H1 (cell line): ENCODE measurements around the gene UMODL1. TPM values are rescaled to one million over a fixed set of nuclear protein-coding genes. Genes with fewer than 3 reads are reported as not detected.

Experiments
- CHD1 ChIP-seq: IDR thresholded peaks from 2 replicates; pipeline ENCODE4 v1.6.1; 2012; ENCODE audit warnings: low read depth, low read length, improper control_type of control experiment
- GABPA ChIP-seq: IDR thresholded peaks from 2 replicates; pipeline ENCODE4 v1.6.1; 2011; ENCODE audit warnings: mild to moderate bottlenecking, low read length, moderate library complexity, borderline replicate concordance; ENCODE audit not compliant: insufficient read depth
- GTF2F1 ChIP-seq: IDR thresholded peaks from 2 replicates; pipeline ENCODE4 v1.6.1; 2012; ENCODE audit warnings: low read depth, low read length, improper control_type of control experiment, borderline replicate concordance
- HDAC2 ChIP-seq, 2 experiments: fragments of 300-600 bp in 1 of 2; sonication (generic) in 1 of 2; IDR thresholded peaks; 2 replicates each; pipeline ENCODE4 v1.6.1; 2011 to 2012; ENCODE audit warnings: low read depth in 2 of 2, low read length in 2 of 2, mild to moderate bottlenecking in 2 of 2, moderate library complexity in 2 of 2, borderline replicate concordance in 1 of 2, inconsistent platforms in 1 of 2
- SIN3A ChIP-seq, 2 experiments: IDR thresholded peaks in 1 of 2; conservative IDR thresholded peaks in 1 of 2; 2 replicates each; pipeline ENCODE4 v1.6.1; 2011 to 2012; ENCODE audit warnings: low read length in 2 of 2, improper control_type of control experiment in 1 of 2, low read depth in 1 of 2, mild to moderate bottlenecking in 1 of 2
- SP2 ChIP-seq: IDR thresholded peaks from 2 replicates; pipeline ENCODE4 v1.6.1; 2012; ENCODE audit warnings: mild to moderate bottlenecking, low read length, inconsistent platforms
- polyA plus RNA-seq, 7 experiments: library from polyadenylated mRNA; depleted of rRNA in 3 of 7; stranded (reverse) in 5 of 7; unstranded in 2 of 7; fragments of >200 nt in 5 of 7; fragments of 200-250 nt in 2 of 7; gene quantifications; 1 replicate in 5 of 7; 2 replicates in 1 of 7; 4 replicates in 1 of 7; pipeline versions ENCODE4 v1.2.1 to v1.2.3, GENCODE V29; 2011 to 2013; ENCODE audit warnings: missing spikeins in 2 of 7, mixed read lengths in 2 of 7
- total RNA-seq: library from RNA; stranded (reverse); fragmentation: NEBNext Ultra II Directional; extraction: Animal tissue kit (Norgen Biotek cat#: 25700); gene quantifications from 2 replicates; pipeline ENCODE4 v1.2.1, GENCODE V29; 2021

UMODL1 gene
- total and polyA plus RNA-seq, 2 of the 8 experiments (the other 6 are each of a cell fraction or from before 2014, with no cell fraction given): not detected

DNA sequence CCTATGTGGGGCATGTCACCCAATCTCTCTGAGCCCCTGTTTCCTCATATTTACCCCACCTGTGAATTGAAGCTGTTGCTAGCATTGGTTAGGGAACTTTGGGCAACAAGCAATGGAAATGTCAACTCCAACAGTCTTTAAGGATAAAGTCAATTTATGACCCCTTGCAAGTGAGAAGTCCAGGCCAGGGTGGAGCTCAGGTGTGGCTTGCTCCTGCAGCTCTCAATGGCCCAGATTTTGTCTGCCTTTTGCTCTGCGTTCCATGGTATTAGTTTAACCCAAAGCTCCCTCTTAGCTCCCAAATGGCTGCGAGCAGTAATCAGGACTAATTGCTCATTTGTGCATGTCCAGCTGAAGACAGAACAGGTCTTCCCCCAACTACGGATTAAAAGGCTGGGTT lies 77.5 kb downstream of the UMODL1 start (continued):
- TF ChIP-seq CHD1: no peak
- TF ChIP-seq GTF2F1: no peak
- no peak for TF ChIP-seq HDAC2 (IDR thresholded peaks at IDR 0.05; ENCODE audit: borderline replicate concordance in 1 of 2, low read depth in 2 of 2, low read length in 2 of 2)
- TF ChIP-seq SP2: no peak
- TF ChIP-seq GABPA: no peak
- TF ChIP-seq SIN3A (conservative IDR thresholded peaks at IDR 0.05 in 1 of 2, IDR thresholded peaks at IDR 0.05 in 1 of 2; ENCODE audit: low read depth in 1 of 2, low read length in 2 of 2): no peak
